H1 (cell line): ENCODE measurements around the gene PINLYP. TPM values are rescaled to one million over a fixed set of nuclear protein-coding genes. Genes with fewer than 3 reads are reported as not detected.

ENCODE experiments used
- CTCF ChIA-PET: fragments of 300-600 bp; sonication (Branson Sonifier 250); formaldehyde crosslinking; loops from one replicate; lab custom pipeline; 2021; ENCODE audit not compliant: partially characterized antibody; lab: Charles Lee
- POLR2A ChIA-PET: fragments of 300-600 bp; sonication (Branson Sonifier 250); formaldehyde crosslinking; loops from one replicate; lab custom pipeline; 2021; ENCODE audit warnings: inconsistent platforms; ENCODE audit not compliant: partially characterized antibody; lab: Charles Lee
- DNase-seq, 2 experiments: peaks; one replicate each; pipeline versions ENCODE4 v3.0.0 to v3.0.0-alpha.2; 2010 to 2022; ENCODE audit warnings: low spot score in 2 of 2, low read depth in 1 of 2, mixed read lengths in 1 of 2
- FAIRE-seq: peaks from 2 replicates; lab custom pipeline; 2011; peaks lifted over from hg19 to GRCh38; lab: Jason Lieb, UNC
- H2AFZ ChIP-seq: 2 replicates; pipeline ENCODE4 v1.8.1; 2012; ENCODE audit warnings: low read length, inconsistent platforms
- H2AK5ac ChIP-seq: 2 replicates; pipeline ENCODE4 v1.6.1; 2013; ENCODE audit warnings: low read depth, low read length
- H2BK120ac ChIP-seq: replicated peaks from 2 replicates; pipeline ENCODE3; 2013; ENCODE audit warnings: low read depth, low read length, inconsistent platforms
- H2BK12ac ChIP-seq: 2 replicates; pipeline ENCODE4 v1.6.1; 2013; ENCODE audit warnings: low read depth, low read length
- H2BK15ac ChIP-seq: 2 replicates; pipeline ENCODE4 v1.6.1; 2013; ENCODE audit warnings: low read length
- H2BK20ac ChIP-seq: 2 replicates; pipeline ENCODE4 v1.6.1; 2013; ENCODE audit warnings: low read length
- H2BK5ac ChIP-seq: 2 replicates; pipeline ENCODE4 v1.6.1; 2013; ENCODE audit warnings: low read depth, low read length
- H3K14ac ChIP-seq: 2 replicates; pipeline ENCODE4 v1.6.1; 2013; ENCODE audit warnings: inconsistent platforms; ENCODE audit not compliant: insufficient read length
- H3K18ac ChIP-seq: 2 replicates; pipeline ENCODE4 v1.6.1; 2013; ENCODE audit warnings: low read length; ENCODE audit errors: extremely low read depth
- H3K23ac ChIP-seq: 2 replicates; pipeline ENCODE4 v1.6.1; 2013; ENCODE audit warnings: inconsistent platforms; ENCODE audit not compliant: insufficient read length
- H3K23me2 ChIP-seq: 2 replicates; pipeline ENCODE4 v1.6.1; 2013; ENCODE audit warnings: low read depth, low read length
- H3K27ac ChIP-seq: 2 replicates; pipeline ENCODE4 v1.6.1; 2011; ENCODE audit warnings: low read depth, low read length, inconsistent platforms
- H3K27me3 ChIP-seq, 4 experiments: replicated peaks in 1 of 4; 1 replicate in 1 of 4; 2 replicates in 3 of 4; pipeline versions ENCODE4 v1.6.1 to v1.8.1; 2011 to 2013; ENCODE audit warnings: low read length in 3 of 4, mild to moderate bottlenecking in 3 of 4, inconsistent platforms in 2 of 4, mixed read lengths in 2 of 4, moderate library complexity in 1 of 4; ENCODE audit not compliant: control insufficient read depth in 3 of 4, insufficient read depth in 3 of 4; ENCODE audit errors: extremely low read depth in 1 of 4
- H3K36me3 ChIP-seq, 4 experiments: 2 replicates each; pipeline versions ENCODE4 v1.6.1 to v1.8.1; 2011 to 2013; ENCODE audit warnings: mild to moderate bottlenecking in 4 of 4, low read length in 3 of 4, moderate library complexity in 2 of 4, control low read depth in 1 of 4, inconsistent platforms in 1 of 4; ENCODE audit not compliant: insufficient read depth in 4 of 4, control insufficient read depth in 2 of 4
- H3K4ac ChIP-seq: replicated peaks from 2 replicates; pipeline ENCODE3; 2013; ENCODE audit warnings: low read length, low read depth, mixed read lengths, inconsistent platforms; ENCODE audit not compliant: insufficient read length
- H3K4me1 ChIP-seq, 4 experiments: replicated peaks in 1 of 4; 1 replicate in 1 of 4; 2 replicates in 3 of 4; pipeline versions ENCODE4 v1.6.1 to v1.8.1; 2011 to 2013; ENCODE audit warnings: low read length in 3 of 4, inconsistent platforms in 2 of 4, mixed read lengths in 1 of 4; ENCODE audit not compliant: insufficient read depth in 4 of 4, control insufficient read depth in 3 of 4
- H3K4me2 ChIP-seq, 2 experiments: 2 replicates each; pipeline versions ENCODE4 v1.6.1 to v1.8.1; 2011 to 2013; ENCODE audit warnings: low read depth in 2 of 2, low read length in 2 of 2, control low read depth in 1 of 2, inconsistent platforms in 1 of 2, mild to moderate bottlenecking in 1 of 2; ENCODE audit not compliant: insufficient read depth in 1 of 2
- H3K4me3 ChIP-seq, 4 experiments: fragments of 200-600, 300-600 bp in 1 of 4; sonication (generic), shearing (Covaris generic), sonication (Bioruptor Twin) in 1 of 4; 2 replicates each; pipeline versions ENCODE4 v1.5.1 to v1.8.1; 2011 to 2016; ENCODE audit warnings: low read length in 4 of 4, low read depth in 3 of 4, control low read depth in 2 of 4, inconsistent platforms in 2 of 4, mild to moderate bottlenecking in 2 of 4, mixed read lengths in 1 of 4, moderate library complexity in 1 of 4; ENCODE audit not compliant: insufficient read depth in 2 of 4; ENCODE audit errors: extremely low read depth in 1 of 4
- H3K56ac ChIP-seq: replicated peaks from 2 replicates; pipeline ENCODE3; 2013; ENCODE audit warnings: low read depth, mild to moderate bottlenecking, mixed read lengths, low read length, inconsistent platforms; ENCODE audit not compliant: insufficient read length
- H3K79me1 ChIP-seq: 2 replicates; pipeline ENCODE4 v1.6.1; 2013; ENCODE audit warnings: low read depth, low read length, control low read depth
- H3K79me2 ChIP-seq, 2 experiments: 2 replicates each; pipeline versions ENCODE4 v1.6.1 to v1.8.1; 2012 to 2013; ENCODE audit warnings: low read length in 2 of 2, mild to moderate bottlenecking in 2 of 2, inconsistent platforms in 1 of 2; ENCODE audit not compliant: insufficient read depth in 2 of 2, control insufficient read depth in 1 of 2
- H3K9ac ChIP-seq, 4 experiments: replicated peaks in 1 of 4; 1 replicate in 1 of 4; 2 replicates in 3 of 4; pipeline versions ENCODE4 v1.6.1 to v1.8.1; 2011 to 2013; ENCODE audit warnings: low read depth in 3 of 4, low read length in 3 of 4, control low read depth in 2 of 4, mild to moderate bottlenecking in 2 of 4, moderate library complexity in 2 of 4, inconsistent platforms in 1 of 4; ENCODE audit errors: extremely low read depth in 1 of 4
- H3K9me3 ChIP-seq, 2 experiments: 2 replicates each; pipeline versions ENCODE4 v1.6.1 to v1.8.1; 2012 to 2013; ENCODE audit warnings: mild to moderate bottlenecking in 2 of 2, moderate library complexity in 2 of 2, control low read depth in 1 of 2, inconsistent platforms in 1 of 2, low read depth in 1 of 2, low read length in 1 of 2, mixed read lengths in 1 of 2; ENCODE audit not compliant: insufficient read depth in 2 of 2
- H4K20me1 ChIP-seq, 2 experiments: replicated peaks in 1 of 2; 2 replicates each; pipeline versions ENCODE3 to v1.8.1; 2011 to 2013; ENCODE audit warnings: inconsistent platforms in 2 of 2, low read length in 2 of 2, mild to moderate bottlenecking in 1 of 2; ENCODE audit not compliant: insufficient read depth in 2 of 2, control insufficient read depth in 1 of 2
- H4K5ac ChIP-seq: 2 replicates; pipeline ENCODE4 v1.6.1; 2013; ENCODE audit warnings: low read length, low read depth, mixed read lengths, inconsistent platforms; ENCODE audit not compliant: insufficient read length
- H4K8ac ChIP-seq: 2 replicates; pipeline ENCODE4 v1.8.0; 2013; ENCODE audit warnings: mild to moderate bottlenecking, moderate library complexity, low read length, inconsistent platforms; ENCODE audit not compliant: insufficient read depth; ENCODE audit errors: extremely low read depth
- H4K91ac ChIP-seq: replicated peaks from 2 replicates; pipeline ENCODE3; 2013; ENCODE audit warnings: low read length, mixed read lengths, inconsistent platforms; ENCODE audit not compliant: insufficient read length
- BCL11A ChIP-seq, 2 experiments: IDR thresholded peaks; one replicate each; pipeline ENCODE4 v1.6.1; 2011; ENCODE audit warnings: low read depth in 2 of 2, low read length in 2 of 2, mild to moderate bottlenecking in 2 of 2
- BRCA1 ChIP-seq: IDR thresholded peaks from 2 replicates; pipeline ENCODE4 v1.6.1; 2012; ENCODE audit warnings: low read depth, low read length, improper control_type of control experiment
- CHD1 ChIP-seq: IDR thresholded peaks from 2 replicates; pipeline ENCODE4 v1.6.1; 2012; ENCODE audit warnings: low read depth, low read length, improper control_type of control experiment
- FOSL1 ChIP-seq: IDR thresholded peaks from 2 replicates; pipeline ENCODE4 v1.6.1; 2011; ENCODE audit warnings: mild to moderate bottlenecking, low read depth, low read length, moderate library complexity; ENCODE audit not compliant: insufficient read depth
- HDAC2 ChIP-seq, 2 experiments: fragments of 300-600 bp in 1 of 2; sonication (generic) in 1 of 2; IDR thresholded peaks; 2 replicates each; pipeline ENCODE4 v1.6.1; 2011 to 2012; ENCODE audit warnings: low read depth in 2 of 2, low read length in 2 of 2, mild to moderate bottlenecking in 2 of 2, moderate library complexity in 2 of 2, borderline replicate concordance in 1 of 2, inconsistent platforms in 1 of 2
- SP4 ChIP-seq: IDR thresholded peaks from 2 replicates; pipeline ENCODE4 v1.6.1; 2012; ENCODE audit warnings: low read length, inconsistent platforms
- USF2 ChIP-seq: IDR thresholded peaks from 2 replicates; pipeline ENCODE4 v1.6.1; 2011; ENCODE audit warnings: low read length, improper control_type of control experiment
- WGBS, 2 experiments: shearing (Covaris generic) in 1 of 2; methylation state at CpG; one replicate each; pipeline versions ENCODE4 v1.1.6 to v1.1.7; 2013 to 2015; ENCODE audit warnings: low lambda C conversion rate in 2 of 2, mixed read lengths in 2 of 2, inconsistent platforms in 1 of 2, low coverage in 1 of 2, missing lambda C conversion rate in 1 of 2; ENCODE audit not compliant: insufficient replicate concordance in 2 of 2, insufficient coverage in 1 of 2, insufficient read length in 1 of 2; ENCODE audit errors: extremely low coverage in 1 of 2, missing lambda C conversion rate in 1 of 2; 5-methylcytosine and 5-hydroxymethylcytosine counted together
- polyA plus RNA-seq, 7 experiments: library from polyadenylated mRNA; depleted of rRNA in 3 of 7; stranded (reverse) in 5 of 7; unstranded in 2 of 7; fragments of >200 nt in 5 of 7; fragments of 200-250 nt in 2 of 7; gene quantifications; 1 replicate in 5 of 7; 2 replicates in 1 of 7; 4 replicates in 1 of 7; pipeline versions ENCODE4 v1.2.1 to v1.2.3, GENCODE V29; 2011 to 2013; ENCODE audit warnings: missing spikeins in 2 of 7, mixed read lengths in 2 of 7
- total RNA-seq: library from RNA; stranded (reverse); fragmentation: NEBNext Ultra II Directional; extraction: Animal tissue kit (Norgen Biotek cat#: 25700); gene quantifications from 2 replicates; pipeline ENCODE4 v1.2.1, GENCODE V29; 2021

Gene PINLYP
- total and polyA plus RNA-seq, 2 of the 8 experiments (the other 6 are each of a cell fraction or from before 2014, with no cell fraction given), result 7.5 to 31.3 TPM

- Histone ChIP-seq H4K5ac (no peak overlapping the region), H2BK120ac (no peak overlapping the region), H4K91ac (no peak overlapping the region), H4K8ac (no peak overlapping the region), H3K23ac (no peak overlapping the region), H3K56ac (no peak overlapping the region), H3K4me3 (no peak overlapping the region), H2BK12ac (no peak overlapping the region), H2BK5ac (no peak overlapping the region), H2BK20ac (no peak overlapping the region), H3K27ac (no peak overlapping the region), H3K36me3 (peaks cover 0 to 8% (median 0%) of the 10 kb centered on the region in 4 experiments; a peak in 2 of 8 replicates), H3K18ac (no peak overlapping the region), H3K23me2 (no peaks in the 10 kb centered on the region), H2BK15ac (no peak overlapping the region), H3K14ac (no peak overlapping the region), H3K4me2 (no peak overlapping the region), H3K9ac (no peak overlapping the region), H3K9me3 (no peaks in the 10 kb centered on the region), H3K79me1 (no peaks in the 10 kb centered on the region; the same call in 1 of the 2 replicates), H3K27me3 (no peaks in the 10 kb centered on the region), H3K79me2 (no peaks in the 10 kb centered on the region), H3K4me1 (no peaks in the 10 kb centered on the region), H3K4ac (no peak overlapping the region), H2AFZ (no peak overlapping the region), H4K20me1 (peaks cover 0 to 8% of the 10 kb centered on the region in 2 experiments), H2AK5ac (no peak overlapping the region)
- ChIA-PET POLR2A (no interaction called here), CTCF (interaction anchor here (2.9 to 9.3 kb wide), 2 partner anchors 8 to 31 kb away, joined by 16 to 82 read pairs; no protein-coding TSS in a partner anchor)
- WGBS, 2 experiments, result 95% methylated on average over 14 of the region's 14 CpGs; no CpG with 5 or more reads in 1 of the 2 experiments
- FAIRE-seq, result no peak
- no peak for TF ChIP-seq USF2
- TF ChIP-seq HDAC2 (IDR thresholded peaks at IDR 0.05; ENCODE audit: borderline replicate concordance in 1 of 2, low read depth in 2 of 2, low read length in 2 of 2), result no peak
- no peak for TF ChIP-seq CHD1
- TF ChIP-seq FOSL1, result no peak
- no peak for TF ChIP-seq BCL11A (IDR thresholded peaks at IDR 0.05; ENCODE audit: low read depth in 2 of 2, low read length in 2 of 2)
- no peak for TF ChIP-seq SP4
- no peak for TF ChIP-seq BRCA1
- DNase-seq, result no peak
Observed at GRCh38 chr19:43562698-43563241, 12.8 kb upstream of the PINLYP start.
